Endothelial cell of hepatic sinusoid (primary cell): Measurements from ENCODE around the gene RETREG1.
"Not testable (repeated sequence)": the region's sequence is repeated elsewhere in the genome, so short reads cannot be mapped to it uniquely, and the experiment has no call there.

ENCODE experiments used
- in situ Hi-C: cut with HindIII; loops from 2 replicates; pipeline ENCODE4 v1.10.0; 2017; ENCODE audit warnings: low sequenced_read_pairs

RETREG1 gene

DNA sequence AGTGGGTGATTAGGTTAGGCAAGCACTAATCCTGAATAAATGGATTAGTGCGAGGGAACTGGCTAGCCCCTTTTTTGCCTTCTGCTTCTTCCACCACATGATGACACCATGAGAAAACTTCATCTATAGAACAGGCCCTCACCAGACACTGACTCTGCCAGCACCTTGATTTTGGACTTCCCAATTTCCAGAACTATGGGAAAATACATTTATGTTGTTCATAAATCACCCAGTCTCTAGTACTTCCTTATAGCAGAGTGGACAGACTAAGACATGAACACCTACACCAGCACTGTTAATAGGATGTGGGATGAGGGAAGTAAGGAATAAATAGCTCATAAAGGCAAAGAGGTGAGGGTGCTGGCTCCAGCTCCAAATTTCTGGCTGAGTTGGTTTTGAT lies 152.6 kb downstream of the RETREG1 start:
- in situ Hi-C loops = no loop called here

- in situ Hi-C loops = no loop called here
Measured at GRCh38 chr5:16461782-16462181, 155.0 kb downstream of the RETREG1 start.

GRCh38 chr5:16461026-16461425 lies 155.8 kb downstream of the RETREG1 start:
- in situ Hi-C loops = no loop called here

- in situ Hi-C loops = loop anchor here (5.0 kb wide), 1 partner anchor 282 kb away; the partner anchor contains the start of gene MARCHF11
Measured at GRCh38 chr5:16459451-16459850, 157.3 kb downstream of the RETREG1 start.

GRCh38 chr5:16457853-16458252 lies 158.9 kb downstream of the RETREG1 start:
- in situ Hi-C loops = loop anchor here (5.0 kb wide), 1 partner anchor 281 kb away; the partner anchor contains the start of gene MARCHF11

DNA sequence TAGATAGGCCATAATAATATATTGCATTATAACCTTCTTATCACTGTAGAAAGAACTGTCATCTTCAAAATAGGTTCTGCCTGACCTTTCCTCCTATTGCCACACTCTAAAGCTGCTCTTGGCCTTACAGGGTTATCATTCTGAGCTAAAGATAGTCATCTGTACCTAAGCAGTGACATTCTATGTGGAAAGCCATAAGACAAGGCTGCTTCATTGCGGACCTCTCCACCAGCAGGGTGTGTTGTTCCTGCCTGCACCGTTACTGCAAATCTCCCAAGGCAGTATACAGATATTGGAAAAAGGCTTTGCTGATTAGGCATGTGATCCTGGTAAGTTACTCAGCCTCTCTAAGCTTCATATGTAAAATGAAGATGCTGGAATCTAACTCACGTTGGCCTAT lies 159.3 kb downstream of the RETREG1 start:
- in situ Hi-C loops = loop anchor here (5.0 kb wide), 1 partner anchor 280 kb away; the partner anchor contains the start of gene MARCHF11

GRCh38 chr5:16456103-16456832 lies 160.5 kb downstream of the RETREG1 start:
- in situ Hi-C loops = loop anchor here (5.0 kb wide), 1 partner anchor 279 kb away; the partner anchor contains the start of gene MARCHF11

DNA sequence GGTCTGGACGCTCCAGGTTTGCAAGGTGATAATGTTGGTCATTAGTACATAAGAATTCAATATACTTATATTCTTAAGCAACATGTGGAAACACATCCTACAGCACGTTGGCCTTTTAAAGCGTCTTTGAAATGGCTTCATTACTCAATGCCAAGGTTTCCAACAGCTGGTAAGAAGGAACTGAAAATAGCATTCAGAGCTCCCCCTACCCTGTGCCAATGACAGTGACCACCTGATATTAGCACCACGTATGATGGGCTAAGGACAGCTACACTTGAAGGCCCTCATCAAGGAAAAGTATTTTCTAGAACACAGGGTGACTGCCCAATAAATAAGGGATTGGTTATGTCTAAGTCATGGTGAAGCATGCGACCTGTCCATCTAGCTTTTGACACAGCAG lies 161.1 kb downstream of the RETREG1 start:
- in situ Hi-C loops = loop anchor here (5.0 kb wide), 1 partner anchor 278 kb away; the partner anchor contains the start of gene MARCHF11

DNA sequence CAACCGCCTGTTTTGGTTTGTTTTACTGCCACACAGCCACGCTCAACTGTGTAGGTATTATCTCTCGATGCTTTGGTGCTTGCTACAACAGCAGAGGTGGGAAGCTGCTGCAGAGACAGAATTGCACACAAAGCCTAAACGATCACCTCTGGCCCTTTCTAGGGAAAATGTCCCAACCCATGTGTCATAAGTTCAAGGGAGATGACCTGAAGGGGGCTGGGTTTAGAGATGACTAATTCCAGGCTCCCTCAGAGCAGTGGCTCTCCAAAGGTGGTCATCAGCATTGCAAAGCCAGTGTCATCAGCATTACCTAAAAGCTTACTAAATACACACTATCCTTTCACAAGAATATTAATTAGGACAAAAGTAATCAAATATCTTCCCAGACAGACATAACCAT lies 162.1 kb downstream of the RETREG1 start:
- in situ Hi-C loops = loop anchor here (5.0 kb wide), 1 partner anchor 277 kb away; the partner anchor contains the start of gene MARCHF11

GRCh38 chr5:16453609-16454008 lies 163.2 kb downstream of the RETREG1 start:
- in situ Hi-C loops = no loop called here

GRCh38 chr5:16450163-16450562 lies 166.6 kb downstream of the RETREG1 start:
- in situ Hi-C loops = no loop called here

DNA sequence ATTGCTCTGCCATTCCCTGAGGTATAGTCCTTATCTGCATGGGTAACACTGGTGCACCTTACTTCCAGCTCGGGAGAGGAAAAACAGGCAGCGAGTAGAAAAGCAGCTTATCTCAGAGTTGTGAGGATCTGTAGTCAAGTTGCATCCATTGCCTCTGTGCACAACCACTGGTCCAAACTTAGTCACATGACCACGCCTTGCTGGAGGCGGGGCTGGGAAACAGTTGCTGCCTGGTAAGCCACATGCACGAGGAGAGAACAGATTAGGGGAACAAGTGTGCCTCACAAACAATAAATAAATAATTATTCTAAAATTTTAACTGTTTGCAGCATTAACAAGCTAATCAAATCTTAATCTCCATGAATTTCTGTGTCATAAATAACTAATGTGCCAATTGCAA lies 169.8 kb downstream of the RETREG1 start:
- in situ Hi-C loops = no loop called here

DNA sequence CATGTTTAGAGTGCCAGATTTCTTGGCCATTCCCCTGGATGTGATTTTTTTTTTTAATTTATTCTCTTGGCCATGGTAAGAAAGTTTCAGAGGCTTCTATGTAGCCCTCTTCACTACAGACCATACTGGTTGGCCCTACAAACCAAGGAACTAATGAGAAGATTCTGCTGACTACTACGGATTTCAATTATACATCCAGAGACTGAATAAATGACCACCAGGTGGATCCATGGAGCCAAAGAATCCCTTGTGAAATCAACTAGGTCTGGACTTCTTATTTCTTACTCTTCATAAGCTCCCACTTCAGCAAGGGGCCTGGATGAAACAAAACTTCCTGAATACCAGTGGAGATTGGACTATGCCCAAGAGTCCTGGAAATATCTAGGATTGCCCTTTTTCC lies 178.8 kb downstream of the RETREG1 start:
- in situ Hi-C loops = no loop called here

- in situ Hi-C loops = not testable (repeated sequence)
Measured at GRCh38 chr5:16436065-16436682, 180.6 kb downstream of the RETREG1 start.

DNA sequence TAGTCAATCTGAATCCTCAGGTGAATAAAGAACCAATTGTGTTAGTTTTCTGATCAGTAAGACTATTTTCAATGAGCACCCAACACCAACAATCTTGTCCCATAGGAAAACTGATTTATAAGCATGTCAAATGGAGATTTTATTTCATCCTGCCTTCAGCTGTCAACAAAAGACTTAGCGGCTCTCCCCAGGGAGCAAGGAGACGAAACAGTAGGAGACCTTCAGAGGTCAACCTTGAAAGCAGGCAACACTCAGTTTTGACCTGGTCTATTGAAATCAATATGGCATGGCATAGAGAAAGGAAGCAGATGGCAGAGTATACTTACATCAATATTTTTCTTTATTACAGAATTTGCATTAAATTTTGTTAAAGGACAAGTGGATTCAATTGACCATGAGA lies 185.3 kb downstream of the RETREG1 start:
- in situ Hi-C loops = no loop called here

- in situ Hi-C loops = no loop called here
Measured at GRCh38 chr5:16430349-16431089, 186.3 kb downstream of the RETREG1 start.

DNA sequence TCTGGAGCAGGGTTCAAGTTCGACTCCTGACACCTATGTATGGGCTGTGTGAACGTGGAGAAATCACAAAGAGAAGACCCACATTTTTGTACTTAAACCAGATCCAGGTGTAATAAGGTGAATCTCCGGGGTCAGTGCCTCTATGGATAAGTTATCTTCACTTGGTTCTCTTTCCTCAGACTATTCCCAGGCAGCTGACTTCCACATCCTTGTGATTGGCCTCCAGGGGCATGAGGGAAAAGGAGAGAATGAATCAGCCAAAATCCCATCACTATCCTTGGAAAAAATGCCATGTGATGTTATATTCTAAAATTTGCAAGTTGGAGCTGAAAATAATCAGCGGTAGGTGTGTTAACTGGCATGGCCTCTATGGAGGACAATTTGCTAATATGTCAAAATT lies 188.4 kb downstream of the RETREG1 start:
- in situ Hi-C loops = no loop called here

- in situ Hi-C loops = no loop called here
Measured at GRCh38 chr5:16427587-16427986, 189.2 kb downstream of the RETREG1 start.
